K562 (cell line): ENCODE results near the gene CHCT1. TPM values are rescaled to one million over a fixed set of nuclear protein-coding genes. Genes with fewer than 3 reads are reported as not detected.

Experiments
- ATAC-seq: fragments of 200-7000 bp; cut with Tn5 transposase; 3 replicates; pipeline ENCODE4 v1.9.1; 2020; ENCODE audit warnings: moderate library complexity
- BruUV-seq: library from RNA; stranded (reverse); fragments of 400-500 nt; replicated peaks from 2 replicates; lab custom pipeline; 2021; lab: Mats Ljungman, UMichigan
- CTCF ChIA-PET: fragments of 300-600 bp; formaldehyde crosslinking; extraction: SDS; loops from one replicate; lab custom pipeline; 2021; ENCODE audit warnings: low intra/inter-chr PET ratio; lab: Yijun Ruan, JAX
- POLR2A ChIA-PET: fragments of 300-600, 350-650 bp; sonication (Branson Sonifier 250); formaldehyde crosslinking; extraction: SDS; loops from one replicate; lab custom pipeline; 2021; ENCODE audit warnings: antibody characterized with exemption, inconsistent platforms; lab: Yijun Ruan, JAX
- DNase-seq, 4 experiments: peaks; one replicate each; pipeline versions ENCODE4 v3.0.0 to v3.0.0-alpha.2; 2011 to 2018; ENCODE audit warnings: low spot score in 3 of 4, mixed read lengths in 3 of 4; ENCODE audit errors: extremely low read depth in 1 of 4
- FAIRE-seq: peaks from 2 replicates; lab custom pipeline; 2011; peaks lifted over from hg19 to GRCh38; lab: Jason Lieb, UNC
- H2AFZ ChIP-seq: 2 replicates; pipeline ENCODE4 v1.6.0; 2011; ENCODE audit warnings: low read depth, low read length, control low read depth, inconsistent platforms
- H3K27ac ChIP-seq: fragments of 200-600 bp; 3 replicates; pipeline ENCODE4 v1.8.0; 2011; ENCODE audit warnings: low read depth, mild to moderate bottlenecking, control low read depth, inconsistent platforms, low read length, moderate library complexity, mixed read lengths; ENCODE audit errors: extremely low read depth
- H3K27me3 ChIP-seq, 2 experiments: fragments of 300-600 bp in 1 of 2; 2 replicates in 1 of 2; 3 replicates in 1 of 2; pipeline versions ENCODE4 v1.6.0 to v1.8.0; 2011; ENCODE audit warnings: inconsistent platforms in 2 of 2, low read length in 2 of 2, mild to moderate bottlenecking in 1 of 2, mixed read lengths in 1 of 2, moderate library complexity in 1 of 2; ENCODE audit not compliant: control insufficient read depth in 2 of 2, insufficient read depth in 2 of 2
- H3K36me3 ChIP-seq: fragments of 300-600 bp; 3 replicates; pipeline ENCODE4 v1.8.0; 2011; ENCODE audit warnings: mild to moderate bottlenecking, low read length, inconsistent platforms; ENCODE audit not compliant: control insufficient read depth, insufficient read depth
- H3K4me1 ChIP-seq, 2 experiments: fragments of 200-600 bp in 1 of 2; replicated peaks in 1 of 2; 2 replicates in 1 of 2; 3 replicates in 1 of 2; pipeline versions ENCODE4 v1.5.1 to v1.8.0; 2011; ENCODE audit warnings: inconsistent platforms in 2 of 2, low read length in 2 of 2, mild to moderate bottlenecking in 1 of 2, mixed read lengths in 1 of 2, moderate library complexity in 1 of 2; ENCODE audit not compliant: control insufficient read depth in 2 of 2, insufficient read depth in 2 of 2
- H3K4me2 ChIP-seq: 2 replicates; pipeline ENCODE4 v1.6.1; 2011; ENCODE audit warnings: low read length, control low read depth, inconsistent platforms, mixed read lengths; ENCODE audit not compliant: insufficient read depth
- H3K4me3 ChIP-seq: fragments of 200-600 bp; sonication (generic), shearing (Covaris generic); 2 replicates; pipeline ENCODE4 v1.5.1; 2016; ENCODE audit warnings: control low read depth, inconsistent platforms
- H3K79me2 ChIP-seq: fragments of 200-600 bp; 3 replicates; pipeline ENCODE4 v1.8.0; 2011; ENCODE audit warnings: low read length, inconsistent platforms; ENCODE audit not compliant: control insufficient read depth, insufficient read depth
- H3K9ac ChIP-seq, 2 experiments: 2 replicates each; pipeline versions ENCODE4 v1.6.0 to v1.6.1; 2011; ENCODE audit warnings: low read depth in 2 of 2, low read length in 2 of 2, control low read depth in 1 of 2, inconsistent platforms in 1 of 2, mild to moderate bottlenecking in 1 of 2, mixed read lengths in 1 of 2; ENCODE audit not compliant: insufficient read depth in 1 of 2
- H3K9me1 ChIP-seq: one replicate; pipeline ENCODE4 v1.6.0; 2011; ENCODE audit warnings: inconsistent platforms, mild to moderate bottlenecking, low read length, moderate library complexity; ENCODE audit not compliant: control insufficient read depth, insufficient read depth
- H3K9me3 ChIP-seq: replicated peaks from 2 replicates; pipeline ENCODE4 v1.5.1; 2011; ENCODE audit warnings: low read depth, low read length, inconsistent platforms; ENCODE audit not compliant: control insufficient read depth, insufficient read depth
- H4K20me1 ChIP-seq: replicated peaks from 2 replicates; pipeline ENCODE4 v1.6.1; 2011; ENCODE audit warnings: low read length, inconsistent platforms, mixed read lengths; ENCODE audit not compliant: control insufficient read depth, insufficient read depth
- NR1H2 ChIP-seq: sonication (generic); formaldehyde crosslinking; IDR thresholded peaks from 2 replicates; pipeline ENCODE4 v1.4.0; 2020; ENCODE audit warnings: mild to moderate bottlenecking, missing genetic modification reagents
- REST ChIP-seq, 2 experiments: fragments of 450-650 bp; formaldehyde crosslinking in 1 of 2; IDR thresholded peaks; 2 replicates each; pipeline versions ENCODE4 v1.4.0 to v1.6.1; 2014 to 2020; ENCODE audit warnings: mild to moderate bottlenecking in 2 of 2, borderline replicate concordance in 1 of 2, low read depth in 1 of 2
- ZBTB33 ChIP-seq: sonication (generic); formaldehyde crosslinking; IDR thresholded peaks from 2 replicates; pipeline ENCODE4 v1.8.1; 2023; ENCODE audit warnings: mild to moderate bottlenecking, missing genetic modification reagents
- ZNF507 ChIP-seq: conservative IDR thresholded peaks from 2 replicates; pipeline ENCODE4 v1.6.1; 2017; ENCODE audit warnings: missing genetic modification characterization, missing compliant biosample characterization
- WGBS: fragments of 100-300 bp; shearing (Covaris generic); methylation state at CpG from one replicate; pipeline ENCODE4 v1.1.6; 2016; ENCODE audit warnings: low coverage, mixed read lengths; ENCODE audit not compliant: insufficient coverage; ENCODE audit errors: missing lambda C conversion rate; 5-methylcytosine and 5-hydroxymethylcytosine counted together
- in situ Hi-C: fragments of 300-500 bp; cut with MboI; formaldehyde crosslinking; loops from 4 replicates; pipeline ENCODE4 v1.15.0; 2018; ENCODE audit warnings: inconsistent platforms, mixed read lengths
- intact Hi-C: fragments of 100-400 bp; cut with micrococcal nuclease; formaldehyde crosslinking; loops from 2 replicates; pipeline ENCODE4 v1.14.2; 2022
- polyA plus RNA-seq, 8 experiments: library from polyadenylated mRNA; depleted of rRNA in 4 of 8; stranded (reverse) in 5 of 8; unstranded in 3 of 8; fragments of >200 nt; fragmentation: Nextera tagmentation in 2 of 8; fragmentation: Illumina TruSeq in 1 of 8; extraction: Ambion mirVana in 2 of 8; extraction: Trizol in 1 of 8; gene quantifications; 2 replicates each; pipeline versions ENCODE4 v1.2.1 to v1.2.3, GENCODE V29; 2011 to 2014; ENCODE audit warnings: inconsistent platforms in 1 of 8, missing spikeins in 1 of 8
- total RNA-seq, 7 experiments: library from RNA; depleted of rRNA in 6 of 7; stranded (reverse); fragments of >200 nt in 6 of 7; fragmentation: Illumina TruSeq in 2 of 7; extraction: Trizol in 2 of 7; gene quantifications; 2 replicates each; pipeline versions ENCODE4 v1.2.1 to v1.2.3, GENCODE V29; 2011 to 2021; ENCODE audit warnings: low replicate concordance in 1 of 7

The CHCT1 gene
- total and polyA plus RNA-seq, 9 of the 15 experiments (the other 6 are each of a cell fraction or from before 2014, with no cell fraction given): not detected

GRCh38 chr17:60421273-60422161, 772 bp upstream of the CHCT1 start (continued):
- TF ChIP-seq ZNF507 (tag) (no peak), ZBTB33 (CRISPR knock-in tag) (peak; percentile 91; the same call in 1 of the 2 replicates)
- TF ChIP-seq, all 486 proteins: peak for 2

- WGBS: 12% methylated on average over 2 of the region's 3 CpGs
- H3K27me3 ChIP-seq: peaks cover 8 to 17% of the 10 kb centered on the region in 2 experiments; a peak in 3 of 5 replicates
- BruUV-seq: no TSS peak
- intact Hi-C loops (no loop called here), in situ Hi-C loops (loop anchor here (10.0 kb wide), 1 partner anchor 279 kb away; the partner anchor contains the start of gene CA4)
- POLR2A ChIA-PET: interaction anchor here (0.6 kb wide), 1 partner anchor 103 kb away, joined by 4 read pairs; no protein-coding TSS in a partner anchor
- DNase-seq: no peak
- no peaks in the 10 kb centered on the region for H3K36me3 ChIP-seq
- H2AFZ ChIP-seq: no peak overlapping the region
- no peak overlapping the region for H3K27ac ChIP-seq
- no peak for FAIRE-seq
- H3K4me1 ChIP-seq: peaks cover 0 to 13% of the 10 kb centered on the region in 2 experiments; a peak in 2 of 5 replicates
- no peaks in the 10 kb centered on the region for H3K79me2 ChIP-seq
- CTCF ChIA-PET: no interaction called here
- H3K9me3 ChIP-seq: no peaks in the 10 kb centered on the region
- no peak for ATAC-seq
- H4K20me1 ChIP-seq: no peaks in the 10 kb centered on the region
- H3K4me2 ChIP-seq: no peak overlapping the region
- H3K9ac ChIP-seq: no peak overlapping the region
- H3K9me1 ChIP-seq: no peaks in the 10 kb centered on the region
- H3K4me3 ChIP-seq: no peak overlapping the region
- no peak for TF ChIP-seq REST (IDR thresholded peaks at IDR 0.05; ENCODE audit: borderline replicate concordance)
- TF ChIP-seq REST (CRISPR knock-in tag; IDR thresholded peaks at IDR 0.05; ENCODE audit: low read depth): no peak
- no peak for TF ChIP-seq NR1H2 (CRISPR knock-in tag)
These were observed 1.6 kb downstream of the CHCT1 start for GRCh38 chr17:60423865-60424264.
